Transverse colon (tissue), 3 donors: ENCODE measurements around the gene CTSV.
"Not testable (repeated sequence)": the region's sequence is repeated elsewhere in the genome, so short reads cannot be mapped to it uniquely, and the experiment has no call there.

ENCODE experiments used
- CTCF ChIP-seq, 5 experiments: fragments of 200-600 bp in 3 of 5; fragments of 450-650 bp in 2 of 5; sonication (generic) in 3 of 5; IDR thresholded peaks; 1 replicate in 2 of 5; 2 replicates in 3 of 5; pipeline ENCODE4 v1.5.1; 2016 to 2017; ENCODE audit warnings: antibody characterized with exemption in 5 of 5, inconsistent platforms in 3 of 5, mild to moderate bottlenecking in 2 of 5, moderate library complexity in 1 of 5
- POLR2A ChIP-seq: fragments of 450-650 bp; IDR thresholded peaks from one replicate; pipeline ENCODE4 v1.6.1; 2016; ENCODE audit warnings: antibody characterized with exemption, mild to moderate bottlenecking, moderate library complexity

- not testable (repeated sequence) for TF ChIP-seq CTCF (IDR thresholded peaks at IDR 0.05); POLR2A
Observed at GRCh38 chr9:97001338-97001737, 37.6 kb downstream of the CTSV start.
